NT2/D1 (cell line): ENCODE data around the gene NPAS3.

Experiments used
- DNase-seq: peaks from one replicate; pipeline ENCODE4 v3.0.0-alpha.2; 2011; ENCODE audit warnings: low read depth, low spot score
- H3K27me3 ChIP-seq: 2 replicates; pipeline ENCODE4 v1.6.0; 2011; ENCODE audit warnings: mild to moderate bottlenecking; ENCODE audit not compliant: insufficient read length, insufficient read depth
- H3K36me3 ChIP-seq: 2 replicates; pipeline ENCODE4 v1.6.1; 2011; ENCODE audit warnings: mild to moderate bottlenecking, low read length, mixed read lengths; ENCODE audit not compliant: insufficient read depth, insufficient read length
- H3K4me1 ChIP-seq: 2 replicates; pipeline ENCODE4 v1.5.1; 2011; ENCODE audit not compliant: insufficient read depth, insufficient read length
- H3K4me3 ChIP-seq: 2 replicates; pipeline ENCODE4 v1.5.1; 2011; ENCODE audit warnings: low read depth; ENCODE audit not compliant: insufficient read length
- H3K9ac ChIP-seq: 2 replicates; pipeline ENCODE4 v1.6.0; 2011; ENCODE audit warnings: low read depth; ENCODE audit not compliant: insufficient read length
- H3K9me3 ChIP-seq: 2 replicates; pipeline ENCODE4 v1.5.1; 2011; ENCODE audit warnings: mild to moderate bottlenecking, low read length; ENCODE audit not compliant: insufficient read depth
- SUZ12 ChIP-seq: IDR thresholded peaks from 2 replicates; pipeline ENCODE4 v1.6.1; 2011; ENCODE audit not compliant: insufficient read length, insufficient read depth; ENCODE audit errors: extremely low read depth
- YY1 ChIP-seq: IDR thresholded peaks from 2 replicates; pipeline ENCODE4 v1.6.1; 2011; ENCODE audit not compliant: insufficient read length, insufficient read depth
- ZNF274 ChIP-seq: IDR thresholded peaks from 2 replicates; pipeline ENCODE4 v1.6.1; 2011; ENCODE audit warnings: mild to moderate bottlenecking, low read depth, low read length

Gene NPAS3

DNA sequence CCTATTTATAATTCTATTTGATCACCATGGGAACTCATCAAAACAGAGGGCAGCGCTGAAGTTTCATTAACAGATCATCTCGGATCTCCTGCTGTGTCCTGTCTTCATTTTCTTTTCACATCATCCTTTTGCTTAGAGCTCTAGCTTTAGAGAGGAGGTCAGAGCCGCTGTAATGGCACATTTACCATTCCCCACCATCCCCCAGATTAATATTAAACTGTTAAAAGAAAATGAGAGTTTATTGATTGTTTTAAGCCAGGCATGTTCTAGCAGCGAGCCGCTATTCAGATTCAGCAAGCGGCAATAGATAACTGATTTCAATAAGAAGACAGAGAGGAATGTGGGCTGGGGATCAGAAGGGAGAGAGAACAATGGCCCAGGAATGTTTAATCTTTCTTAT, 703.4 kb downstream of the NPAS3 start:
- Histone ChIP-seq H3K4me1 (no peaks in the 10 kb centered on the region), H3K27me3 (no peaks in the 10 kb centered on the region), H3K4me3 (no peak overlapping the region), H3K36me3 (no peaks in the 10 kb centered on the region), H3K9ac (no peak overlapping the region), H3K9me3 (no peaks in the 10 kb centered on the region)
- DNase-seq, result no peak
- TF ChIP-seq ZNF274 (no peak), SUZ12 (no peak), YY1 (no peak)

DNA sequence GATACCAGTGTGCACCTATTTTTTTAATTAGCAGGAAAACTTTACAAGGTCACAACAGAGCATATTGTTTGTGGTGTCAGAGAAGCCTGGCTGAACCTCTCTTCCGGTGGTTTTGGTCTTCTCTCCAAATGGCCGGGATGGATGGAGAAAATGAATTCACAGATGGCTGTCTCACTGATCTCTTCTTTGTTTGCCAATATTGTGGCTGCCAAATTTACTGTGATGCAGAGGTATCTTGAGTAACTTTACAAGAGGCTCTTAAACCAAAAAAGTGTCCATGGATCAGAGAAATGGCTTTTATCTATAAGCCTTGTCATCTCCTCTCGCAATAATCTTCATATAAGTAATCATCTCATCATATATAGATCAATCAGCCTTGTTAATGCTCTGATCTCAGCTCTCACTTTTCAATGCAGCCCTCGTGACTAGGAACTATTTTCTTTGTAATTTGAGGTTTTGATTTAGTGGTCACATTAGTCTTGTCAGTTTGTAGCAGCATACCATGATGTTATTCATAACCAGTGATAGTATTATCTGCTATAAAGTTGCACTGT, 704.1 kb downstream of the NPAS3 start:
- H3K36me3 ChIP-seq, result no peaks in the 10 kb centered on the region
- DNase-seq, result no peak
- H3K9ac ChIP-seq, result no peak overlapping the region
- no peak for TF ChIP-seq ZNF274
- TF ChIP-seq YY1, result no peak
- no peak for TF ChIP-seq SUZ12
- no peak overlapping the region for H3K4me3 ChIP-seq
- H3K27me3 ChIP-seq, result no peaks in the 10 kb centered on the region
- H3K9me3 ChIP-seq, result no peaks in the 10 kb centered on the region
- H3K4me1 ChIP-seq, result no peaks in the 10 kb centered on the region

DNA sequence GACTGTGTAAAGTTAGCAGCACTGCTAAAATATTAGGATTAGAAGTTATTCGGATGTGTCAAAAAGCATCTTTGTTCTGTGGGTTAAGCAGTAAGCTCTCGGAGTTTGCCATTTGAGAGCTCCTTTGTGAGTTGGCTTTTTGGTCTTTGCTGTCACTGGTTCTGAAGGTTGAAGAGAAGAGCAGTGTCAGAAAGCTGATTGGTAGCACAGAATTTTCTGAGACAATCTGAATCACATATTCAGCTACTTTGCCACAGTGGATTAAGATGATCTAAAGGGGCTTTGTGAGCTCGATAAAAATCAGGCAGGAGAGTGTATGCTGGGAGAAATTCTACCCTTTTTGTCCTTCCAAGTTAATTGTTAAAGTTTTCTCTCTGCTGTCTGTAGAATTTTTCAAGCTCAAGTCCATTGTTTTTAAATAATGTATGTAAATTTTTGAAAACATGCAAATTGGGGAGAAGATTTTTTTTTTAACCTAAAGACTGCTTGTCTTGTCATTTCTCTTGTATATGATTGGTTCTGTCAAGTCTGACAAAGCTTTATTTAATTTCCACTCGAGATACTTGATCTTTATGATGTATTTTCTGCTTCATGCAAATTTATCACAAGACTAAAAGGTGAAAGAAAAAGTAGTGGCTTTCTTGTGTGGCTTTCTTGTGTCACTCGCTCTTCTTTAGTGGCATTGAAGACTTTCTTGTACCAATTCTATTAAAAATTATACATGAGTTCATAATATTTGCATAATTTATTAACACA, 704.9 kb downstream of the NPAS3 start:
- no peak for DNase-seq
- Histone ChIP-seq H3K4me3 (no peak overlapping the region), H3K9ac (no peak overlapping the region), H3K36me3 (no peaks in the 10 kb centered on the region), H3K27me3 (no peaks in the 10 kb centered on the region), H3K4me1 (no peaks in the 10 kb centered on the region), H3K9me3 (no peaks in the 10 kb centered on the region)
- TF ChIP-seq YY1, result no peak
- no peak for TF ChIP-seq SUZ12
- TF ChIP-seq ZNF274, result no peak

DNA sequence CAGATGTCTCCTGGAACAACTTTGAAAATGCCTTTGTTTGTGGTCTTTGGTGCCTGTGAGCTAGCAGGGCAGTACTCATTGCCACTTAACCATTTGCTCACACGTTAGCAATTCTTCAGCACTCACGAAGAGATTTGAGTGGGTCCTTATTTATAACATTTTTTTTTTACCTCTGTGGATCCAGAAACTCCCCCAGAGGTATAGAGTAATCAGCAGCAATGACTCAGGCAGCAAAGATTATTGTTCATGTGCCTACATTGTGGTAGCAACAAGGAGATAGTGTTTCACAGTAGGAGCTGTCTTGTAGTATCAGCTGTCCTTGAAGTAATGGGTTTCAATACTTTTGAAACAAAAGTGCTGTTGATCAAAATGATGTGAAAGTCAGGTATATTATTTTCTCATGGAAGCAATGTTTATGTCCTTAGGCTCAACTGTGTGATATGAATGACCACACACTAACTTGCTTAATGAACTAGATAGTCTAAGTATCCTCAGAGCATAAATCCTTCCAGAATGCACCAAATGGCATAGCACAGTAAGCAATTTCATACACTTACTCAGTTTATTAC, 708.1 kb downstream of the NPAS3 start:
- no peak overlapping the region for H3K9ac ChIP-seq

DNA sequence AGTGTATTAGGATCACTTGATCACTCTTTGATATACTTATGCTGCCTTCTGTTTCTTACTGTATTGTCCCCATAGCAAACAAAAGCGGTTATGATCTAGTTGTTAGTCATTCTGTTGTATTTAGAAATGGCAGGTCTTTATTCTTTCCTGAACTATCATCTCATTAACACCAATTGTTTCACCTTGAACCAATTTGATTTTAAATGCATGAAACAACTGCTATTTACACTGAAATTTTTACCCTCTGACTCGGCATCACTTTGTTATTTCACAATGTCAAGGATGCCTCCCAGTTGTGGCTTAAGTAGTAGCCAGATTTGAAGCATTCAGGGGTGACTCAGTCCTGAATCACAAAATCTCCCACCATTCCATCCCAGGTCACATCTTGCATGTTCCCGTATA, 708.7 kb downstream of the NPAS3 start:
- Histone ChIP-seq H3K27me3 (no peaks in the 10 kb centered on the region), H3K36me3 (no peaks in the 10 kb centered on the region)

More for the DNA sequence above, 708.1 kb downstream of the NPAS3 start:
- Histone ChIP-seq H3K27me3 (no peaks in the 10 kb centered on the region), H3K36me3 (no peaks in the 10 kb centered on the region), H3K4me3 (no peak overlapping the region), H3K9me3 (no peaks in the 10 kb centered on the region), H3K4me1 (no peaks in the 10 kb centered on the region)
- DNase-seq, result no peak
- no peak for TF ChIP-seq ZNF274

DNA sequence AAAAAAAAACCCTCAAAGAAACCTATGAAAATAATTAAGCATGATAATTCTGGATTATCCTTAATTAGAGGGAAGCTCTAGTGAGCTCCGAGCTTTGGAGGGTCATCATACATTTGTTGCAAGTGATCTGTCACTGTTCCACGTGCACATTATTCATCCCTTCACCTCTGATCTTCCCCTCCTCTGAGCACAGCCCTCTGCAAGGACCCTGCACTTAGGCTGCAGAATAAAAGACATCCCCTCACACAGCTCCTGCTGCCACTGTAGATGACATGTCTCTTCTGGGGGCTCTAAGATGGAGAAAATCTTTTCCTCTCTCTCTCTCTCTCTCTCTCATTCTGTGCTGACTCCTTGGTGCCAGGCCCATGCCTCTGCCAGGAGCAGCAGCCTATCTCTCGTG, 711.8 kb downstream of the NPAS3 start:
- no peaks in the 10 kb centered on the region for H3K27me3 ChIP-seq
- H3K9me3 ChIP-seq, result no peaks in the 10 kb centered on the region
- no peak for TF ChIP-seq SUZ12
- TF ChIP-seq ZNF274, result no peak
- no peak for TF ChIP-seq YY1
- no peak overlapping the region for H3K9ac ChIP-seq
- no peaks in the 10 kb centered on the region for H3K4me1 ChIP-seq
- H3K36me3 ChIP-seq, result no peaks in the 10 kb centered on the region
- no peak overlapping the region for H3K4me3 ChIP-seq
- no peak for DNase-seq

More for the DNA sequence above, 708.7 kb downstream of the NPAS3 start:
- Histone ChIP-seq H3K4me3 (no peak overlapping the region), H3K9ac (no peak overlapping the region), H3K4me1 (no peaks in the 10 kb centered on the region), H3K9me3 (no peaks in the 10 kb centered on the region)
- DNase-seq, result no peak
- TF ChIP-seq ZNF274, result no peak
- TF ChIP-seq YY1, result no peak
- no peak for TF ChIP-seq SUZ12

DNA sequence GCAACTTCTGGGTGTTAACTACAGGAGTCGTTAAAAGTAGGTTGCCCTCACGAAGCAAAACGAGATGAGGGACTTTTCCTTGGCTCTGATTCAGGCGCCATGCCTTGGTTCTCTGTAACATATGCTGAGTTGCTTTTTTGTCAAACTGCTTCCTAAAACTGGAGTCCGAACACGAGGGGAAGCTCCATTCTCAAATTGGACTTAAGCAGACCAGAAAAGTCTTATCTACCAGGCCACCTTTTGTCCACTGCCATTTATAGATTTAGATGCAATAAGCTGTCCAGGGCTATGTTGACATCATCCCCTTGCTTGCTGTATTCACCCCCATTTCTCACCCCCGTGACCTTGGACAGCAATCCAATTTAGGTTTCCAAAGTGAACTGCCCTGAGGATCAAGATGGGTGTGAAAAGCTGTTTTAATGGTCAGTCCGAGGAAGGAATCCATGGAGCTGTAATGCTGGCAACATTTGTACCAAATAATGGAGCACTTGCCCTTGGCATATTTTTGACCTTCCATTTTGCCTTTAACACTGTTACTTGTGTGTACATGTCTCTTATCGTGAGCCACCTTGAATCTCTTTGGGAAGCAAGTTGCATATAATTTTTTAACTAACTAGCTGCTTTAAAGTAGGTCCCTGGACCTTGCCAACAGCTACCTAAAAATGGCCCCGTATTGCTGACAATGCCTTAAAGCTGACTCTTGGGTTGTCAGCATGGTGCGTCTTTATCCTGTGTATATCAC, 714.1 kb downstream of the NPAS3 start:
- DNase-seq, result no peak
- TF ChIP-seq ZNF274, result no peak
- TF ChIP-seq SUZ12, result no peak
- no peak for TF ChIP-seq YY1
- Histone ChIP-seq H3K9ac (no peak overlapping the region), H3K9me3 (no peaks in the 10 kb centered on the region), H3K4me3 (no peak overlapping the region), H3K36me3 (no peaks in the 10 kb centered on the region), H3K27me3 (no peaks in the 10 kb centered on the region), H3K4me1 (no peaks in the 10 kb centered on the region)
